Measurements from ENCODE around the gene NTHL1.

Gene NTHL1

GRCh38 chr16:2083876-2084780 is 36.5 kb upstream of the NTHL1 start:
- no peak for DNase-seq

GRCh38 chr16:2083409-2083808 is 35.8 kb upstream of the NTHL1 start:
- no peak for DNase-seq

GRCh38 chr16:2082983-2083364 is 35.3 kb upstream of the NTHL1 start:
- DNase-seq: no peak

GRCh38 chr16:2082171-2082982 is 34.7 kb upstream of the NTHL1 start:
- no peak for DNase-seq

GRCh38 chr16:2081201-2082084 is 33.8 kb upstream of the NTHL1 start:
- no peak for DNase-seq

- DNase-seq: no peak
These were observed 32.4 kb upstream of the NTHL1 start for GRCh38 chr16:2079991-2080390.

- DNase-seq: no peak
These were observed 31.7 kb upstream of the NTHL1 start for GRCh38 chr16:2079311-2079800.

- no peak for DNase-seq
These were observed 31.1 kb upstream of the NTHL1 start for GRCh38 chr16:2078691-2079090.

- no peak for DNase-seq
These were observed 30.5 kb upstream of the NTHL1 start for GRCh38 chr16:2078096-2078495.

- DNase-seq: no peak
These were observed 30.1 kb upstream of the NTHL1 start for GRCh38 chr16:2077696-2078095.

GRCh38 chr16:2077016-2077415 is 29.4 kb upstream of the NTHL1 start:
- DNase-seq: no peak

GRCh38 chr16:2076072-2076865 is 28.6 kb upstream of the NTHL1 start:
- DNase-seq: no peak

GRCh38 chr16:2075631-2076030 is 28.0 kb upstream of the NTHL1 start:
- DNase-seq: no peak

- DNase-seq: no peak
These were observed 26.4 kb upstream of the NTHL1 start for GRCh38 chr16:2074071-2074470.

GRCh38 chr16:2072926-2073325 is 25.3 kb upstream of the NTHL1 start:
- DNase-seq: no peak

GRCh38 chr16:2071454-2072202 is 24.0 kb upstream of the NTHL1 start:
- DNase-seq: no peak

- DNase-seq: no peak
These were observed 23.2 kb upstream of the NTHL1 start for GRCh38 chr16:2070576-2071453.

GRCh38 chr16:2066139-2066538 is 18.5 kb upstream of the NTHL1 start:
- no peak for DNase-seq

- DNase-seq: no peak
These were observed 16.8 kb upstream of the NTHL1 start for GRCh38 chr16:2064368-2064945.

GRCh38 chr16:2063861-2064260 is 16.2 kb upstream of the NTHL1 start:
- no peak for DNase-seq
